BLaER1 (cell line): ENCODE measurements around the gene GPR173.
A peak's percentile ranks its signal among the peaks of the same experiment; 100 is the strongest.

Source experiments
- H3K27ac ChIP-seq: shearing (Covaris generic); formaldehyde crosslinking; 2 replicates; pipeline ENCODE4 v1.8.1; 2022
- H3K27me3 ChIP-seq: shearing (Covaris generic); formaldehyde crosslinking; 2 replicates; pipeline ENCODE4 v1.8.1; 2022
- H3K36me3 ChIP-seq: shearing (Covaris generic); formaldehyde crosslinking; 2 replicates; pipeline ENCODE4 v1.8.1; 2022
- H3K4me1 ChIP-seq: shearing (Covaris generic); formaldehyde crosslinking; 2 replicates; pipeline ENCODE4 v1.8.1; 2022
- H3K4me2 ChIP-seq: shearing (Covaris generic); formaldehyde crosslinking; 2 replicates; pipeline ENCODE4 v1.8.1; 2022
- H3K4me3 ChIP-seq: shearing (Covaris generic); formaldehyde crosslinking; 2 replicates; pipeline ENCODE4 v1.8.1; 2022
- H3K9ac ChIP-seq: shearing (Covaris generic); formaldehyde crosslinking; 2 replicates; pipeline ENCODE4 v1.8.1; 2022
- H3K9me3 ChIP-seq: shearing (Covaris generic); formaldehyde crosslinking; 2 replicates; pipeline ENCODE4 v1.8.1; 2022
- H4K20me1 ChIP-seq: shearing (Covaris generic); formaldehyde crosslinking; 2 replicates; pipeline ENCODE4 v1.8.1; 2022
- Cebpa-rat ChIP-seq: shearing (Covaris generic); IDR thresholded peaks from 2 replicates; pipeline ENCODE4 v1.8.1; 2022

The GPR173 gene

GRCh38 chrX:53056292-53056691 is 7.7 kb downstream of the GPR173 start:
- TF ChIP-seq Cebpa-rat: no peak
- Histone ChIP-seq H3K4me3 (no peak overlapping the region), H3K36me3 (no peaks in the 10 kb centered on the region), H3K4me1 (peaks cover 8% of the 10 kb centered on the region; the same call in 1 of the 2 replicates), H3K27ac (no peak overlapping the region), H3K9ac (no peak overlapping the region), H3K4me2 (no peak overlapping the region), H3K9me3 (no peaks in the 10 kb centered on the region), H3K27me3 (no peaks in the 10 kb centered on the region), H4K20me1 (peaks cover 4% of the 10 kb centered on the region; the same call in 1 of the 2 replicates)

GRCh38 chrX:53065104-53065503 is 16.5 kb downstream of the GPR173 start:
- Histone ChIP-seq H3K27me3 (peaks cover 33% of the 10 kb centered on the region), H3K27ac (no peak overlapping the region), H3K9me3 (no peaks in the 10 kb centered on the region), H4K20me1 (no peaks in the 10 kb centered on the region; the same call in 1 of the 2 replicates), H3K4me3 (no peak overlapping the region), H3K36me3 (no peaks in the 10 kb centered on the region), H3K4me2 (no peak overlapping the region), H3K9ac (no peak overlapping the region), H3K4me1 (no peaks in the 10 kb centered on the region)
- TF ChIP-seq Cebpa-rat: no peak

- Histone ChIP-seq H3K9ac (no peak overlapping the region), H3K4me3 (no peak overlapping the region), H3K36me3 (no peaks in the 10 kb centered on the region), H3K9me3 (no peaks in the 10 kb centered on the region), H3K27me3 (peaks cover 12% of the 10 kb centered on the region; the same call in 1 of the 2 replicates), H4K20me1 (peaks cover 5% of the 10 kb centered on the region; the same call in 1 of the 2 replicates), H3K4me1 (peaks cover 10% of the 10 kb centered on the region), H3K4me2 (no peak overlapping the region; the same call in 1 of the 2 replicates), H3K27ac (no peak overlapping the region)
- TF ChIP-seq Cebpa-rat: no peak
Measured at GRCh38 chrX:53071064-53071463, 22.5 kb downstream of the GPR173 start.

GRCh38 chrX:53071604-53072417 is 23.2 kb downstream of the GPR173 start:
- Histone ChIP-seq H4K20me1 (peaks cover 5% of the 10 kb centered on the region; the same call in 1 of the 2 replicates), H3K36me3 (0 out of 2 replicates have a peak, but pooled peaks cover 5% of the 10 kb centered on the region), H3K9me3 (no peaks in the 10 kb centered on the region), H3K27ac (peak overlapping the region; percentile 55), H3K4me2 (peak overlapping the region; percentile 78), H3K9ac (peak overlapping the region; percentile 69), H3K4me3 (peak overlapping the region; percentile 64), H3K27me3 (peaks cover 12% of the 10 kb centered on the region; the same call in 1 of the 2 replicates), H3K4me1 (peaks cover 10% of the 10 kb centered on the region)
- no peak for TF ChIP-seq Cebpa-rat

GRCh38 chrX:53072418-53073114 is 24.0 kb downstream of the GPR173 start:
- Histone ChIP-seq H4K20me1 (peaks cover 5% of the 10 kb centered on the region; the same call in 1 of the 2 replicates), H3K9me3 (no peaks in the 10 kb centered on the region), H3K4me1 (peaks cover 10% of the 10 kb centered on the region), H3K36me3 (peaks cover 12% of the 10 kb centered on the region; the same call in 1 of the 2 replicates), H3K4me3 (peak overlapping the region; percentile 64), H3K9ac (peak overlapping the region; percentile 69), H3K4me2 (peak overlapping the region; percentile 78), H3K27me3 (peaks cover 11% of the 10 kb centered on the region; the same call in 1 of the 2 replicates), H3K27ac (peak overlapping the region; percentile 55)
- TF ChIP-seq Cebpa-rat: no peak

- peak overlapping the region; percentile 64 for H3K4me3 ChIP-seq
- peaks cover 5% of the 10 kb centered on the region; the same call in 1 of the 2 replicates for H4K20me1 ChIP-seq
- H3K27ac ChIP-seq: peak overlapping the region; percentile 55
- H3K9me3 ChIP-seq: no peaks in the 10 kb centered on the region
- peaks cover 10% of the 10 kb centered on the region for H3K4me1 ChIP-seq
- H3K4me2 ChIP-seq: peak overlapping the region; percentile 78
- H3K36me3 ChIP-seq: peaks cover 12% of the 10 kb centered on the region; the same call in 1 of the 2 replicates
- peaks cover 14% of the 10 kb centered on the region; the same call in 1 of the 2 replicates for H3K27me3 ChIP-seq
- no peak overlapping the region for H3K9ac ChIP-seq
- TF ChIP-seq Cebpa-rat: no peak
Measured at GRCh38 chrX:53073115-53073586, 24.6 kb downstream of the GPR173 start.

GRCh38 chrX:53075011-53075410 is 26.4 kb downstream of the GPR173 start:
- Histone ChIP-seq H3K27me3 (peaks cover 25% of the 10 kb centered on the region; the same call in 1 of the 2 replicates), H3K9ac (no peak overlapping the region), H3K4me2 (no peak overlapping the region), H3K9me3 (no peaks in the 10 kb centered on the region), H3K27ac (no peak overlapping the region), H4K20me1 (peaks cover 5% of the 10 kb centered on the region; the same call in 1 of the 2 replicates), H3K4me3 (no peak overlapping the region), H3K4me1 (peaks cover 10% of the 10 kb centered on the region), H3K36me3 (peaks cover 12% of the 10 kb centered on the region; the same call in 1 of the 2 replicates)
- TF ChIP-seq Cebpa-rat: no peak

GRCh38 chrX:53076671-53077070 is 28.1 kb downstream of the GPR173 start:
- Histone ChIP-seq H3K9me3 (no peaks in the 10 kb centered on the region), H3K27ac (no peak overlapping the region), H3K27me3 (peaks cover 26% of the 10 kb centered on the region; the same call in 1 of the 2 replicates), H3K9ac (no peak overlapping the region), H3K4me2 (no peak overlapping the region), H4K20me1 (peaks cover 5% of the 10 kb centered on the region; the same call in 1 of the 2 replicates), H3K4me1 (peaks cover 15% of the 10 kb centered on the region), H3K36me3 (peaks cover 12% of the 10 kb centered on the region; the same call in 1 of the 2 replicates), H3K4me3 (no peak overlapping the region)
- no peak for TF ChIP-seq Cebpa-rat
